H9 (cell line): ENCODE data around the gene RAB33B. TPM values are rescaled to one million over a fixed set of nuclear protein-coding genes. Genes with fewer than 3 reads are reported as not detected.

Experiments used
- DNase-seq: peaks from one replicate; pipeline ENCODE4 v3.0.0-alpha.2; 2017
- H2AFZ ChIP-seq: one replicate; pipeline ENCODE4 v1.6.1; 2013; ENCODE audit warnings: mild to moderate bottlenecking, low read length, control low read depth, moderate library complexity
- H2AK5ac ChIP-seq: 2 replicates; pipeline ENCODE4 v1.6.1; 2013; ENCODE audit warnings: low read length, control low read depth, mixed read lengths; ENCODE audit not compliant: insufficient read length
- H2BK120ac ChIP-seq: one replicate; pipeline ENCODE4 v1.6.1; 2013; ENCODE audit warnings: low read depth, mild to moderate bottlenecking, low read length, control low read depth, inconsistent platforms; ENCODE audit not compliant: poor library complexity, severe bottlenecking
- H2BK12ac ChIP-seq: 2 replicates; pipeline ENCODE4 v1.6.1; 2013; ENCODE audit warnings: low read length, control low read depth, mixed read lengths, low read depth; ENCODE audit not compliant: insufficient read length
- H2BK15ac ChIP-seq: 2 replicates; pipeline ENCODE4 v1.6.1; 2013; ENCODE audit warnings: low read depth, low read length, control low read depth
- H2BK20ac ChIP-seq: one replicate; pipeline ENCODE4 v1.6.1; 2013; ENCODE audit warnings: low read depth, mild to moderate bottlenecking, low read length, control low read depth, inconsistent platforms; ENCODE audit not compliant: poor library complexity, severe bottlenecking
- H2BK5ac ChIP-seq: 2 replicates; pipeline ENCODE4 v1.6.1; 2013; ENCODE audit warnings: low read length, control low read depth, mixed read lengths; ENCODE audit not compliant: insufficient read length
- H3K14ac ChIP-seq: 2 replicates; pipeline ENCODE4 v1.6.1; 2013; ENCODE audit warnings: low read length, control low read depth; ENCODE audit not compliant: insufficient read depth
- H3K18ac ChIP-seq: 2 replicates; pipeline ENCODE4 v1.6.1; 2013; ENCODE audit warnings: low read depth, mild to moderate bottlenecking, mixed read lengths, low read length, control low read depth; ENCODE audit not compliant: insufficient read length
- H3K23ac ChIP-seq: 2 replicates; pipeline ENCODE4 v1.6.1; 2013; ENCODE audit warnings: low read length, control low read depth, mixed read lengths, low read depth; ENCODE audit not compliant: insufficient read length
- H3K23me2 ChIP-seq: 2 replicates; pipeline ENCODE4 v1.6.1; 2013; ENCODE audit warnings: low read depth, mild to moderate bottlenecking, mixed read lengths, low read length, control low read depth; ENCODE audit not compliant: insufficient read length, poor library complexity, severe bottlenecking
- H3K27ac ChIP-seq: 2 replicates; pipeline ENCODE4 v1.5.1; 2013; ENCODE audit warnings: low read length, control low read depth, mixed read lengths, low read depth; ENCODE audit not compliant: insufficient read length
- H3K27me3 ChIP-seq: 2 replicates; pipeline ENCODE4 v1.6.1; 2013; ENCODE audit warnings: low read length, control low read depth, inconsistent platforms; ENCODE audit not compliant: insufficient read depth
- H3K4ac ChIP-seq: 2 replicates; pipeline ENCODE4 v1.6.1; 2013; ENCODE audit warnings: low read depth, mild to moderate bottlenecking, control low read depth, inconsistent platforms, low read length, moderate library complexity
- H3K4me1 ChIP-seq: 2 replicates; pipeline ENCODE4 v1.6.1; 2013; ENCODE audit warnings: low read length, control low read depth, inconsistent platforms; ENCODE audit not compliant: insufficient read depth
- H3K4me2 ChIP-seq: 2 replicates; pipeline ENCODE4 v1.6.1; 2013; ENCODE audit warnings: low read length, control low read depth, mixed read lengths; ENCODE audit not compliant: insufficient read length, insufficient read depth
- H3K56ac ChIP-seq: 2 replicates; pipeline ENCODE4 v1.6.1; 2013; ENCODE audit warnings: low read depth, mild to moderate bottlenecking, mixed read lengths, low read length, control low read depth; ENCODE audit not compliant: insufficient read length
- H3K79me1 ChIP-seq: 2 replicates; pipeline ENCODE4 v1.6.1; 2013; ENCODE audit warnings: low read depth, mild to moderate bottlenecking, moderate library complexity, low read length, control low read depth, inconsistent platforms; ENCODE audit not compliant: insufficient read depth, poor library complexity, severe bottlenecking
- H3K79me2 ChIP-seq: 2 replicates; pipeline ENCODE4 v1.6.1; 2013; ENCODE audit warnings: low read length, control low read depth, inconsistent platforms; ENCODE audit not compliant: insufficient read depth
- H3K9ac ChIP-seq: 2 replicates; pipeline ENCODE4 v1.6.1; 2013; ENCODE audit warnings: low read length, control low read depth, mixed read lengths; ENCODE audit not compliant: insufficient read length; ENCODE audit errors: extremely low read depth
- H3K9me3 ChIP-seq: one replicate; pipeline ENCODE4 v1.6.1; 2013; ENCODE audit warnings: low read depth, low read length, inconsistent platforms; ENCODE audit not compliant: control insufficient read depth
- H3T11ph ChIP-seq: one replicate; pipeline ENCODE4 v1.6.1; 2013; ENCODE audit warnings: mild to moderate bottlenecking, low read length, control low read depth, inconsistent platforms
- H4K20me1 ChIP-seq: one replicate; pipeline ENCODE4 v1.6.1; 2013; ENCODE audit not compliant: control insufficient read depth, insufficient read length, insufficient read depth
- H4K5ac ChIP-seq: 2 replicates; pipeline ENCODE4 v1.6.1; 2013; ENCODE audit warnings: low read depth, mild to moderate bottlenecking, mixed read lengths, low read length, control low read depth; ENCODE audit not compliant: insufficient read length
- H4K8ac ChIP-seq: replicated peaks from 2 replicates; pipeline ENCODE4 v1.6.1; 2013; ENCODE audit warnings: low read length, control low read depth, mixed read lengths, low read depth; ENCODE audit not compliant: insufficient read length
- H4K91ac ChIP-seq: 2 replicates; pipeline ENCODE4 v1.6.1; 2013; ENCODE audit warnings: low read depth, mild to moderate bottlenecking, moderate library complexity, mixed read lengths, low read length, control low read depth; ENCODE audit not compliant: insufficient read length
- H3K27ac Mint-ChIP-seq, 3 experiments: 2 replicates in 2 of 3; 3 replicates in 1 of 3; pipeline ENCODE4 v1.8.0; 2020 to 2021; ENCODE audit warnings: mixed read lengths in 3 of 3, mild to moderate bottlenecking in 1 of 3, moderate library complexity in 1 of 3
- H3K27me3 Mint-ChIP-seq: 2 replicates; pipeline ENCODE4 v1.8.0; 2021; ENCODE audit warnings: low read depth, mild to moderate bottlenecking, moderate library complexity, mixed read lengths
- H3K36me3 Mint-ChIP-seq, 3 experiments: 2 replicates in 2 of 3; 3 replicates in 1 of 3; pipeline ENCODE4 v1.8.0; 2020 to 2021; ENCODE audit warnings: low read depth in 3 of 3, mixed read lengths in 3 of 3; ENCODE audit not compliant: insufficient read depth in 1 of 3
- H3K4me1 Mint-ChIP-seq, 2 experiments: 2 replicates each; pipeline ENCODE4 v1.8.0; 2020; ENCODE audit warnings: mixed read lengths in 2 of 2
- H3K4me3 Mint-ChIP-seq, 2 experiments: 2 replicates in 1 of 2; 3 replicates in 1 of 2; pipeline ENCODE4 v1.8.0; 2020 to 2021; ENCODE audit warnings: mild to moderate bottlenecking in 2 of 2, mixed read lengths in 2 of 2, moderate library complexity in 1 of 2
- H3K9me3 Mint-ChIP-seq, 2 experiments: 2 replicates in 1 of 2; 3 replicates in 1 of 2; pipeline ENCODE4 v1.8.0; 2020; ENCODE audit warnings: mild to moderate bottlenecking in 2 of 2, mixed read lengths in 2 of 2, moderate library complexity in 1 of 2
- CTCF ChIP-seq: fragments of 200-600 bp; sonication (generic); conservative IDR thresholded peaks from 3 replicates; pipeline ENCODE4 v1.8.0; 2021; ENCODE audit warnings: antibody characterized with exemption, mild to moderate bottlenecking
- WGBS: extraction: QIAGEN DNeasy Blood & Tissue Kit; methylation state at CpG from one replicate; pipeline ENCODE4 v1.1.7; 2013; ENCODE audit warnings: missing lambda C conversion rate, low lambda C conversion rate, mixed read lengths; ENCODE audit not compliant: insufficient read length; ENCODE audit errors: extremely low coverage; 5-methylcytosine and 5-hydroxymethylcytosine counted together
- total RNA-seq: library from RNA; stranded (reverse); gene quantifications from 2 replicates; pipeline ENCODE4 v1.2.1, GENCODE V29; 2021

The RAB33B gene
- total RNA-seq, 1 experiment from 2014 or later = 7.7 TPM

- Mint-ChIP-seq H3K36me3 (no peaks in the 10 kb centered on the region), H3K27me3 (peaks cover 1% of the 10 kb centered on the region), H3K4me1 (peaks cover 11 to 25% of the 10 kb centered on the region in 2 experiments; a peak in 3 of 4 replicates), H3K9me3 (no peaks in the 10 kb centered on the region), H3K4me3 (no peak overlapping the region), H3K27ac (no peak overlapping the region)
- Histone ChIP-seq H4K20me1 (no peaks in the 10 kb centered on the region), H2AK5ac (no peak overlapping the region), H3T11ph (no peak overlapping the region), H3K9me3 (no peaks in the 10 kb centered on the region), H3K79me2 (no peaks in the 10 kb centered on the region), H3K23ac (no peak overlapping the region), H3K4ac (no peak overlapping the region), H3K27me3 (no peaks in the 10 kb centered on the region), H2BK20ac (no peak overlapping the region), H3K18ac (no peak overlapping the region), H3K4me1 (no peaks in the 10 kb centered on the region; the same call in 1 of the 2 replicates), H2BK12ac (no peak overlapping the region), H3K27ac (no peak overlapping the region), H3K14ac (no peak overlapping the region), H2BK15ac (no peak overlapping the region), H3K23me2 (peaks cover 3% of the 10 kb centered on the region), H2AFZ (no peak overlapping the region), H3K56ac (no peak overlapping the region), H2BK120ac (no peak overlapping the region), H4K91ac (no peak overlapping the region), H3K9ac (no peak overlapping the region), H3K79me1 (no peaks in the 10 kb centered on the region), H3K4me2 (no peak overlapping the region), H4K5ac (no peak overlapping the region), H4K8ac (no peak overlapping the region), H2BK5ac (no peak overlapping the region)
- no peak for TF ChIP-seq CTCF
- DNase-seq = no peak
- no CpG with 5 or more reads among the region's 6 CpGs for WGBS
Observed at GRCh38 chr4:139501527-139501926, 47.6 kb downstream of the RAB33B start.
